Peyer's patch (tissue), 4 donors: ENCODE results near the gene SLF1.

Experiments used
- POLR2A ChIP-seq, 2 donors: fragments of 450-650 bp; IDR thresholded peaks; one replicate each; pipeline ENCODE4 v1.5.1; 2017; ENCODE audit warnings: antibody characterized with exemption in 2 of 2, mild to moderate bottlenecking in 2 of 2, moderate library complexity in 2 of 2
- TF ChIP-seq, protein P1 (sequence below), 6 experiments: fragments of 450-650 bp in 4 of 6; fragments of 200-600 bp in 2 of 6; sonication (generic) in 1 of 6; IDR thresholded peaks; one replicate each; pipeline ENCODE4 v1.5.1; 2017 to 2019; ENCODE audit warnings: antibody characterized with exemption in 6 of 6, mild to moderate bottlenecking in 3 of 6, moderate library complexity in 1 of 6

DNA sequence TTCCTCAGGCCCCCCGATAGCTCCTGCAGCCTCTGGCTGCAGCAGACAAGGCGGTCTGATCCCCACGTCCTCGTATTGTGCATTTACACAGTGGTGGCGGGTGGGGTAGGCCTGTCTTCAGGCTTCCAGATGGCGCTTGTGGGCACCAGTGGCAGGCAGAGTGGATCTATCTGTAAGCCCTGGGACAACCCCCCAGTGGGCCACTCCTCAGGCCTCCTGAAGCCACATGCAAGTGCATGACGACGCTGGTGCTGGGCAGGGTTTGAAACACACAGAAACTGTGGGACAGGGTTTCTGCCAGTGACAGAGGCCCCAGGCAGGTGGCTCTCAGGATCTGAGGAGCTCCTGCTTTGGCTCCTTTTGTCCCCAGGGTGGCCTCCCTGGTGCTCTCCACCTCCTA lies 42.0 kb downstream of the SLF1 start:
- TF ChIP-seq, protein P1, sequence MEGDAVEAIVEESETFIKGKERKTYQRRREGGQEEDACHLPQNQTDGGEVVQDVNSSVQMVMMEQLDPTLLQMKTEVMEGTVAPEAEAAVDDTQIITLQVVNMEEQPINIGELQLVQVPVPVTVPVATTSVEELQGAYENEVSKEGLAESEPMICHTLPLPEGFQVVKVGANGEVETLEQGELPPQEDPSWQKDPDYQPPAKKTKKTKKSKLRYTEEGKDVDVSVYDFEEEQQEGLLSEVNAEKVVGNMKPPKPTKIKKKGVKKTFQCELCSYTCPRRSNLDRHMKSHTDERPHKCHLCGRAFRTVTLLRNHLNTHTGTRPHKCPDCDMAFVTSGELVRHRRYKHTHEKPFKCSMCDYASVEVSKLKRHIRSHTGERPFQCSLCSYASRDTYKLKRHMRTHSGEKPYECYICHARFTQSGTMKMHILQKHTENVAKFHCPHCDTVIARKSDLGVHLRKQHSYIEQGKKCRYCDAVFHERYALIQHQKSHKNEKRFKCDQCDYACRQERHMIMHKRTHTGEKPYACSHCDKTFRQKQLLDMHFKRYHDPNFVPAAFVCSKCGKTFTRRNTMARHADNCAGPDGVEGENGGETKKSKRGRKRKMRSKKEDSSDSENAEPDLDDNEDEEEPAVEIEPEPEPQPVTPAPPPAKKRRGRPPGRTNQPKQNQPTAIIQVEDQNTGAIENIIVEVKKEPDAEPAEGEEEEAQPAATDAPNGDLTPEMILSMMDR (IDR thresholded peaks at IDR 0.05): no peak
- TF ChIP-seq POLR2A (IDR thresholded peaks at IDR 0.05): no peak
